Caco-2 (cell line): ENCODE results near the gene RNGTT. TPM values are rescaled to one million over a fixed set of nuclear protein-coding genes. Genes with fewer than 3 reads are reported as not detected.

ENCODE experiments used
- BruUV-seq: library from RNA; stranded (reverse); fragments of 400-500 nt; replicated peaks from 2 replicates; lab custom pipeline; 2021; lab: Mats Ljungman, UMichigan
- CTCF ChIA-PET: fragments of 300-600 bp; sonication (Branson Sonifier 250); formaldehyde crosslinking; loops from one replicate; lab custom pipeline; 2022; ENCODE audit warnings: antibody characterized with exemption; lab: Charles Lee
- POLR2A ChIA-PET: fragments of 300-600 bp; sonication (Branson Sonifier 250); formaldehyde crosslinking; loops from one replicate; lab custom pipeline; 2022; ENCODE audit warnings: antibody characterized with exemption; lab: Charles Lee
- DNase-seq, 2 experiments: peaks; one replicate each; pipeline versions ENCODE4 v3.0.0 to v3.0.0-alpha.2; 2020 to 2022
- H3K27me3 ChIP-seq: replicated peaks from 2 replicates; pipeline ENCODE4 v1.6.0; 2011; ENCODE audit warnings: low read length; ENCODE audit not compliant: control insufficient read depth, insufficient read depth
- H3K36me3 ChIP-seq: 2 replicates; pipeline ENCODE4 v1.5.1; 2011; ENCODE audit warnings: low read length; ENCODE audit not compliant: control insufficient read depth, insufficient read depth
- H3K4me1 ChIP-seq: fragments of 250-450 bp; sonication (Bioruptor Pico); 2 replicates; pipeline ENCODE4 v1.5.1; 2020; ENCODE audit warnings: mild to moderate bottlenecking
- H3K4me3 ChIP-seq: 2 replicates; pipeline ENCODE4 v1.5.1; 2011; ENCODE audit warnings: low read depth, mild to moderate bottlenecking, control low read depth, low read length
- H3K9me3 ChIP-seq: fragments of 250-450 bp; sonication (Bioruptor Pico); 2 replicates; pipeline ENCODE4 v1.5.1; 2020; ENCODE audit warnings: mild to moderate bottlenecking, moderate library complexity
- H3K27ac Mint-ChIP-seq: one replicate; pipeline ENCODE4 v1.8.0; 2022; ENCODE audit warnings: mixed read lengths; ENCODE audit not compliant: unreplicated experiment
- H3K27me3 Mint-ChIP-seq: one replicate; pipeline ENCODE4 v1.8.0; 2022; ENCODE audit warnings: mixed read lengths; ENCODE audit not compliant: insufficient read depth, unreplicated experiment
- H3K36me3 Mint-ChIP-seq: one replicate; pipeline ENCODE4 v1.8.0; 2022; ENCODE audit warnings: mild to moderate bottlenecking, mixed read lengths; ENCODE audit not compliant: insufficient read depth, unreplicated experiment
- H3K4me1 Mint-ChIP-seq: one replicate; pipeline ENCODE4 v1.8.0; 2022; ENCODE audit warnings: low read depth, mixed read lengths; ENCODE audit not compliant: unreplicated experiment
- H3K4me3 Mint-ChIP-seq: one replicate; pipeline ENCODE4 v1.8.0; 2022; ENCODE audit warnings: mild to moderate bottlenecking, moderate library complexity, mixed read lengths; ENCODE audit not compliant: unreplicated experiment
- H3K9me3 Mint-ChIP-seq: one replicate; pipeline ENCODE4 v1.8.0; 2022; ENCODE audit warnings: mixed read lengths; ENCODE audit not compliant: unreplicated experiment
- intact Hi-C: fragments of 100-400 bp; cut with micrococcal nuclease; formaldehyde crosslinking; loops from one replicate; pipeline ENCODE4 v1.10.0; 2022; ENCODE audit not compliant: unreplicated experiment
- total RNA-seq: library from RNA; stranded (reverse); gene quantifications from 2 replicates; pipeline ENCODE4 v1.2.3, GENCODE V29; 2022
- TF ChIP-seq, protein P1 (sequence below), 2 experiments: fragments of 200-600 bp in 1 of 2; IDR thresholded peaks; 1 replicate in 1 of 2; 2 replicates in 1 of 2; pipeline versions ENCODE4 v1.5.1 to v1.8.0; 2011 to 2022; ENCODE audit warnings: antibody characterized with exemption in 1 of 2, control low read depth in 1 of 2, inconsistent platforms in 1 of 2, low read depth in 1 of 2, low read length in 1 of 2, mild to moderate bottlenecking in 1 of 2, moderate library complexity in 1 of 2; ENCODE audit not compliant: insufficient read depth in 1 of 2, severe bottlenecking in 1 of 2, unreplicated experiment in 1 of 2

Gene RNGTT
- total RNA-seq, 1 experiment from 2014 or later, result 17.7 TPM

GRCh38 chr6:88881451-88881850 lies 82.0 kb downstream of the RNGTT start:
- no peak for DNase-seq

DNA sequence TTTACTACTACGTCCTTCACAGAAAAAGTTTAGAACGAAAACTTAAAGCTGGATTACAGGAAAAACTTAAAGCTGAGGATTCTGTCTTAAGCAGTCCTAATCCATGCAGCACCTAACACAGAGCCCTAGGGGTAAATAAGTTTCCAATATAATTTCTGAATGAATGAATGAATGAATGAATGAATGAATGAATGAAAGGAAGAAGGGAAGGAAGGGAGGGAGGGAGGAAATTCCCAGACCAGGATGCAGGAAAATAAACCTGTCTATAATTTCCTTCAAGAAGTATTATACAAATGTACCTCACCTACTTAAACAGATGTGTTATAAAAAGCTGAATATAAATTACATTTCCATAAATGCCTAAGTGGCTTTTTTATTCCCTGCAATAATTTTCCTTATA lies 83.4 kb downstream of the RNGTT start:
- no peaks in the 10 kb centered on the region for H3K27me3 Mint-ChIP-seq
- BruUV-seq, result no TSS peak
- intact Hi-C loops, result no loop called here
- no peak for DNase-seq
- no peak overlapping the region for H3K4me3 ChIP-seq
- POLR2A ChIA-PET, result no interaction called here
- no peaks in the 10 kb centered on the region for H3K4me1 Mint-ChIP-seq
- CTCF ChIA-PET, result no interaction called here
- no peaks in the 10 kb centered on the region for H3K36me3 Mint-ChIP-seq
- H3K27ac Mint-ChIP-seq, result no peak overlapping the region
- H3K4me3 Mint-ChIP-seq, result no peak overlapping the region
- no peaks in the 10 kb centered on the region for H3K4me1 ChIP-seq
- TF ChIP-seq, protein P1, sequence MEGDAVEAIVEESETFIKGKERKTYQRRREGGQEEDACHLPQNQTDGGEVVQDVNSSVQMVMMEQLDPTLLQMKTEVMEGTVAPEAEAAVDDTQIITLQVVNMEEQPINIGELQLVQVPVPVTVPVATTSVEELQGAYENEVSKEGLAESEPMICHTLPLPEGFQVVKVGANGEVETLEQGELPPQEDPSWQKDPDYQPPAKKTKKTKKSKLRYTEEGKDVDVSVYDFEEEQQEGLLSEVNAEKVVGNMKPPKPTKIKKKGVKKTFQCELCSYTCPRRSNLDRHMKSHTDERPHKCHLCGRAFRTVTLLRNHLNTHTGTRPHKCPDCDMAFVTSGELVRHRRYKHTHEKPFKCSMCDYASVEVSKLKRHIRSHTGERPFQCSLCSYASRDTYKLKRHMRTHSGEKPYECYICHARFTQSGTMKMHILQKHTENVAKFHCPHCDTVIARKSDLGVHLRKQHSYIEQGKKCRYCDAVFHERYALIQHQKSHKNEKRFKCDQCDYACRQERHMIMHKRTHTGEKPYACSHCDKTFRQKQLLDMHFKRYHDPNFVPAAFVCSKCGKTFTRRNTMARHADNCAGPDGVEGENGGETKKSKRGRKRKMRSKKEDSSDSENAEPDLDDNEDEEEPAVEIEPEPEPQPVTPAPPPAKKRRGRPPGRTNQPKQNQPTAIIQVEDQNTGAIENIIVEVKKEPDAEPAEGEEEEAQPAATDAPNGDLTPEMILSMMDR (IDR thresholded peaks at IDR 0.05; ENCODE audit: insufficient read depth in 1 of 2, low read depth in 1 of 2, low read length in 1 of 2, severe bottlenecking in 1 of 2, unreplicated experiment in 1 of 2), result no peak
- H3K36me3 ChIP-seq, result no peaks in the 10 kb centered on the region
- no peaks in the 10 kb centered on the region for H3K9me3 ChIP-seq
- H3K27me3 ChIP-seq, result no peaks in the 10 kb centered on the region
- H3K9me3 Mint-ChIP-seq, result no peaks in the 10 kb centered on the region

More at GRCh38 chr6:88881451-88881850, 82.0 kb downstream of the RNGTT start:
- Mint-ChIP-seq H3K4me1 (no peaks in the 10 kb centered on the region), H3K9me3 (no peaks in the 10 kb centered on the region), H3K27me3 (no peaks in the 10 kb centered on the region), H3K4me3 (no peak overlapping the region), H3K36me3 (peaks cover 6% of the 10 kb centered on the region), H3K27ac (no peak overlapping the region)
- POLR2A ChIA-PET, result no interaction called here
- TF ChIP-seq, protein P1 (IDR thresholded peaks at IDR 0.05; ENCODE audit: insufficient read depth in 1 of 2, low read depth in 1 of 2, low read length in 1 of 2, severe bottlenecking in 1 of 2, unreplicated experiment in 1 of 2), result no peak
- intact Hi-C loops, result no loop called here
- no peaks in the 10 kb centered on the region for H3K27me3 ChIP-seq
- BruUV-seq, result no TSS peak
- H3K9me3 ChIP-seq, result no peaks in the 10 kb centered on the region
- H3K36me3 ChIP-seq, result no peaks in the 10 kb centered on the region
- no peak overlapping the region for H3K4me3 ChIP-seq
- no peaks in the 10 kb centered on the region for H3K4me1 ChIP-seq
- CTCF ChIA-PET, result no interaction called here

GRCh38 chr6:88877893-88878292 lies 85.5 kb downstream of the RNGTT start:
- no peaks in the 10 kb centered on the region for H3K36me3 Mint-ChIP-seq
- Histone ChIP-seq H3K27me3 (no peaks in the 10 kb centered on the region), H3K4me3 (no peak overlapping the region), H3K36me3 (no peaks in the 10 kb centered on the region), H3K4me1 (0 out of 2 replicates have a peak, but pooled peaks cover 3% of the 10 kb centered on the region), H3K9me3 (no peaks in the 10 kb centered on the region)
- no peaks in the 10 kb centered on the region for H3K9me3 Mint-ChIP-seq
- H3K27ac Mint-ChIP-seq, result no peak overlapping the region
- no peaks in the 10 kb centered on the region for H3K27me3 Mint-ChIP-seq
- TF ChIP-seq, protein P1 (IDR thresholded peaks at IDR 0.05; ENCODE audit: insufficient read depth in 1 of 2, low read depth in 1 of 2, low read length in 1 of 2, severe bottlenecking in 1 of 2, unreplicated experiment in 1 of 2), result no peak
- H3K4me1 Mint-ChIP-seq, result peaks cover 7% of the 10 kb centered on the region
- CTCF ChIA-PET, result no interaction called here
- POLR2A ChIA-PET, result no interaction called here
- DNase-seq, result no peak
- intact Hi-C loops, result no loop called here
- no peak overlapping the region for H3K4me3 Mint-ChIP-seq
- BruUV-seq, result no TSS peak
